ENCODE measurements around the gene AGTR1.

- no peak for TF ChIP-seq CTCF (IDR thresholded peaks at IDR 0.05; ENCODE audit: low read depth, low read length, missing input control)
- TF ChIP-seq NR2F2 (IDR thresholded peaks at IDR 0.05): no peak
- no peak for TF ChIP-seq HNF4G (IDR thresholded peaks at IDR 0.05)
These were observed 76.1 kb downstream of the AGTR1 start for GRCh38 chr3:148773805-148774204.
